Activated naive CD8-positive, alpha-beta T cell treated with anti-CD3 and anti-CD28 coated beads for 36 hours (primary cell): Measurements from ENCODE around the gene PMEPA1. TPM values are rescaled to one million over a fixed set of nuclear protein-coding genes. Genes with fewer than 3 reads are reported as not detected.

Experiments used
- DNase-seq: peaks from one replicate; pipeline ENCODE4 v3.0.0; 2021
- H3K27ac Mint-ChIP-seq: one replicate; pipeline ENCODE4 v1.8.0; 2022; ENCODE audit warnings: mild to moderate bottlenecking, moderate library complexity, mixed read lengths
- H3K27me3 Mint-ChIP-seq: one replicate; pipeline ENCODE4 v1.8.0; 2022; ENCODE audit warnings: mild to moderate bottlenecking, mixed read lengths
- H3K36me3 Mint-ChIP-seq: one replicate; pipeline ENCODE4 v1.8.0; 2021; ENCODE audit warnings: mild to moderate bottlenecking, mixed read lengths
- H3K4me1 Mint-ChIP-seq: one replicate; pipeline ENCODE4 v1.8.0; 2021; ENCODE audit warnings: mixed read lengths
- H3K4me3 Mint-ChIP-seq: one replicate; pipeline ENCODE4 v1.8.0; 2022; ENCODE audit warnings: mild to moderate bottlenecking, moderate library complexity, mixed read lengths
- H3K9me3 Mint-ChIP-seq: one replicate; pipeline ENCODE4 v1.8.0; 2022; ENCODE audit warnings: mixed read lengths
- total RNA-seq, 2 experiments: library from RNA; stranded (reverse); gene quantifications; one replicate each; pipeline ENCODE4 v1.2.3, GENCODE V29; 2021

Gene PMEPA1
- total RNA-seq, 2 experiments from 2014 or later = 1.0 to 1.7 TPM

DNA sequence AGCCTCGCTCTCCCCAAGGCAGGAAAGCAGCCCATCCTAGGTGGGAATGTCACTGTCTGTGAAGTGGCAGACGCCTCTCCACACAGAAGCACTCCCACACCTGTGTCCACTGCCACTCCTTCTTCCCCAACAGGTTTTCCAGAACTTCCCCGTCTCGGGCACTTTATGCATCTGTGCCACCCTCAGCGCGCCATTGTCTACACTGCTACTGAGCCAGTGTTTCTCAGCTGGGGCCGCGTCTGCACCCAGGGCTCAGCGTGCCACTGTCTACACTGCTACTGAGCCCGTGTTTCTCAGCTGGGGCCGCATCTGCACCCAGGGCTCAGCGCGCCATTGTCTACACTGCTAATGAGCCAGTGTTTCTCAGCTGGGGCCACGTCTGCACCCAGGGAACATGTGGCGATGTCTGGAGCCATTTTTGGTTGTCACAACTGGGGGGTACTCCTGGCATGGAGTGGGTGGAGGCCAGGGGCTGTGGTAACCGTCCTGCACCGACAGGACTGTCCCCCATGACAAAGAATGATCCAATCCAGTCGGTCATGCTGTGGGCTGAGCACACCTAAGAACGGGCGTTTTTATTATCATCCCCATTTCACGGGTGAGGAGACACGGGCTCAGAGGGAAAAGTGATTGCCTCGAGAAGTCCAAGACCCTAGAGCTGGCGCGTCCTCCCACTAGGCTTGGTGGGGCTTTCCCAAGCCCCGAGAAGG, 47.9 kb downstream of the PMEPA1 start:
- no peaks in the 10 kb centered on the region for H3K9me3 Mint-ChIP-seq
- no peak overlapping the region for H3K27ac Mint-ChIP-seq
- no peak overlapping the region for H3K4me3 Mint-ChIP-seq
- H3K36me3 Mint-ChIP-seq = no peaks in the 10 kb centered on the region
- no peaks in the 10 kb centered on the region for H3K27me3 Mint-ChIP-seq
- no peak for DNase-seq
- peaks cover 23% of the 10 kb centered on the region for H3K4me1 Mint-ChIP-seq

DNA sequence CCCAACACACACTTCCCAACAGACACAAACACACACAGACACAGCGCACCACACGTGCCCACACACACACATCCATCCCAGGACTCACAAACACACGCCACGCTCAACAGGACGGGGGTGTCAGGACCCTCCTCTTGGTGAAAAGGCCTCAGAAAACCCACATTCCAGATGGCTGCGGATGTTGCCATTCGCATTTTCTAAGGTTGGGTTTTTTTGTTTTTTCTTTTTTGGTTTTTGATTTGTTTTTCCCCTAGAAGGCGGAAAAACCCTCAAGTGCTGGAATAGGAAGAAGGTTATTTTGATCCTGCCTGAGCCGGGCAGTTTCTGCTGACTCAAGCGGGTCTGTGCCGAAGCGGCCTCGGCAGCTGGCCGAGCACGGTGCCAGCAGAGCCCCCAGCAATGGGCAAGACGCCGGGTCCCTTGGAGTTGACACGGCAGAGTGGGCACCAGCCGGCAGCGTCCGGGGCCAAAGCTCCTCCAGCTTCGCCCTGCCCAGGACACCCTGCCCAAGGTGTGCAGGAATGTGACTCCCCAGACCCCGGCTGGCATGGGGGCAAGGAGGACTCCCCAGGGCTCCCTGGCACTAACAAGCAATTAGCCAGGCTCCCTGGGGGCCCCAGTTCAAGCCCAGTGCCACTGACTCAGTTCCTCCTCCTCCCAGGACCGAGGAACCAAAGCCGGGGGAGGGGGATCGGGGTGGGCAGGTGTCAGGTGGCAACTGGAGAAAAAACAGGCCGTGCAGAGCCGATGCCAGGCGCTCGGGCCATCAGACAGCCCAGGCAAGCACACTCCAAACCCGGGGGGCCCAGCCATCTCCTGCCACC, 48.7 kb downstream of the PMEPA1 start:
- no peaks in the 10 kb centered on the region for H3K27me3 Mint-ChIP-seq
- no peak overlapping the region for H3K4me3 Mint-ChIP-seq
- no peak for DNase-seq
- H3K4me1 Mint-ChIP-seq = peaks cover 23% of the 10 kb centered on the region
- H3K36me3 Mint-ChIP-seq = no peaks in the 10 kb centered on the region
- H3K9me3 Mint-ChIP-seq = no peaks in the 10 kb centered on the region
- H3K27ac Mint-ChIP-seq = no peak overlapping the region

DNA sequence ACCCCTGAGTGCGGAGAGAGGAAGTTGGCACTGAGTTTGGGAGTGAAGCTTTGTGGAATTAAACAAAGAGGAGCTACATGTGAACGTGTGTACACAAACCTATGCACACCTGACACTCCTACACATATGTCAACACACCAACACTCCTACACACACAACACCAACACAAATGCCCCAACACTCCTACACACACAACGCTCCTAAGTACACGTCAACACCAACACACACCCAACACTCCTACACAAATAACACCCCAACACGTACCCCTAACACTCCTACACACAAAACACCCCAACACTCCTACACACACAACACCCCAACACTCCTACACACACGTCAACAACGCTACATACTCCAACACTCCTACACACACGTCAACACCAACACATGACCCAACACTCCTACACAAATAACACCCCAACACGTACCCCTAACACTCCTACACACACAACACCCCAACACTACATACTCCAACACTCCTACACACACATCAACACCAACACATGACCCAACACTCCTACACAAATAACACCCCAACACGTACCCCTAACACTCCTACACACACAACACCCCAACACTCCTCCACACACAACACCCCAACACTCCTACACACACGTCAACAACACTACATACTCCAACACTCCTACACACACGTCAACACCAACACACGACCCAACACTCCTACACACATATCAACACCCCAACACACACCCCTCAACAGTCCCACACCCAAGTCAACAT, 49.5 kb downstream of the PMEPA1 start:
- Mint-ChIP-seq H3K36me3 (no peaks in the 10 kb centered on the region), H3K27ac (no peak overlapping the region), H3K27me3 (no peaks in the 10 kb centered on the region), H3K4me1 (peaks cover 23% of the 10 kb centered on the region), H3K4me3 (no peak overlapping the region), H3K9me3 (no peaks in the 10 kb centered on the region)
- DNase-seq = no peak

DNA sequence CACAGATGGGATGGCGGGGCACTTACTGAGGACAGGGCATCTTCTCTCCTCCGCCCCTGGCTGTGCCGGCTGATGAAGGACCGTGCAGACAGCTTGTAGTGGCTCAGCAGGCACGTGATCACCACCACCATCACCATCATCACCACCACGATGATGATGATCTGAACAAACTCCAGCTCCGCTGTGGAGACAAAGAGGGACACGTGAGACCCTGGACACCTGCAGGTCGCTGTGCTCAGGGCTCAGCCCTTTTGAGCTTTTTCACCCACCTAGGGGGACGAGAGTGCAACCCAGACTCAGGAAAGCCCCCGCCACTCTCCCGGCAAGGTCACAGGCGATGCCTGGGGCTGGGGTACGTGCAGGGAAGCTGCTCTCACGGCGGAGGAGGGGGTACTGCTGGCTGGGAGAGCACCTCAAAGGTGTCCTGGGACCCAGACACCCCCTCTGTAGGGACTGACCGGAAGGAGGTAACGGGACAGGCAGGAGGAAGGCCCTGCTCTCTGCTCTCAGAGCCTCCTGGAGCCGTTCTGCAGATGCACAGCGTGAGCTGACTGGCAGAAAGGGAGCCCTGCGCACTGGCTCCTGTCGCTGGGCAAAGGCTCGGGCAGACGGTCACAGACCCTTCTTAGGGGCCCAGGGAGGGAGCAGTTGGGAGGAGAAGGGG, 50.2 kb downstream of the PMEPA1 start:
- DNase-seq = no peak
- H3K27me3 Mint-ChIP-seq = no peaks in the 10 kb centered on the region
- H3K36me3 Mint-ChIP-seq = no peaks in the 10 kb centered on the region
- H3K9me3 Mint-ChIP-seq = no peaks in the 10 kb centered on the region
- H3K4me1 Mint-ChIP-seq = peaks cover 23% of the 10 kb centered on the region
- H3K27ac Mint-ChIP-seq = no peak overlapping the region
- H3K4me3 Mint-ChIP-seq = no peak overlapping the region

DNA sequence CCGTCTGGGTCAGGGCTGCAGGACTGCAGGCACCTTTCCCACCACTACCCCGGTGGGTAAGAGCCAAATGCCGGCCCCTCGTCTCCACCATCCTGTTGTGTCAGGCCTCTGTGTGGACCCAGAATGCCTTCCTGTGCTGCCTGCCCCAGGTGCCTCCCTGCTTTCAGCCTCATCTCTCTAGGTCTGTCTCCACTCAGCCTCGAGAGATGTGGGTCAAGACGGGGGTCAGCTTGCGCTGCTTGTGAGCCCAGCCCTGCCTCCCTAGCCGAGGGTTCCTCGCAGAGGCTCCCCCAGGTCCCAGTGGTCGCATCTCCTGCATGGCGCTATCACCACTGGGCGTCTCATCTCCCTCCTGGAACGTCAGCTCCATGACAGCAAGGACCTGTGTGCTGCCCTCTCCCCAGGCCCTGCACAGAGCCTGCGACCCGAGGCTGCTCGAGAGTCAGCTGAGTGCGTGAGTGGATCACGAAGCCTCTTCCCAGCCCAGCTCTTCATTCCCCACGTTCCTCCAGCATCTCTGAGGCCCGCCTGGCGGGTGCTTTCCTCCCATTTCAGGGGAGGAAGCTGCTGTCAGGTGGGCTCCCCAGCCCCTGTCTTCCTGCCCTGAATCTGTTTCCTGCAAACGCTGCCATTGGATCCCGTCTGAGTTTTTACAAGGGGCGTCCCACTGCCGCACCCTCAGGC, 50.8 kb downstream of the PMEPA1 start:
- H3K27ac Mint-ChIP-seq = no peak overlapping the region
- no peak overlapping the region for H3K4me3 Mint-ChIP-seq
- H3K27me3 Mint-ChIP-seq = no peaks in the 10 kb centered on the region
- H3K36me3 Mint-ChIP-seq = no peaks in the 10 kb centered on the region
- DNase-seq = no peak
- no peaks in the 10 kb centered on the region for H3K9me3 Mint-ChIP-seq
- H3K4me1 Mint-ChIP-seq = peaks cover 26% of the 10 kb centered on the region

DNA sequence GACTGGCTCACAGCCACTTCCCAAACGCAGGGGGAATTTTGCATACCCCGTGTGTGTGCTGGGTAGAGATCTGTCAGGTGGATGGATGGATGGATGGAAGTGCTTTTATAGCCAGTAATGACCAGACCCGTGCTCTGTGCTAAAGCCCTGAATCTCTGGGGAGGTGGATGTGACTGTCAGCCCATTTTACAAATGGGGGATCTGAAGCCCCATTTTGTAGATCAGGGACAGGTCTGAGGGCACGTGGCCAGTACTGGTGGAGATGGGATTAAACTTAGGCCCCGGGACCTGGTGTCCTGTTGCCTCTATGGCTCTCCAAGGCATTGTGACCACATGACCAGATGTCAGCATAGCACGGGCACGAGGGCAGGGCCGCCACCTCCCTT, 51.4 kb downstream of the PMEPA1 start:
- H3K36me3 Mint-ChIP-seq = no peaks in the 10 kb centered on the region
- H3K4me3 Mint-ChIP-seq = peak overlapping the region; percentile 61
- peaks cover 26% of the 10 kb centered on the region for H3K4me1 Mint-ChIP-seq
- no peak for DNase-seq
- H3K27ac Mint-ChIP-seq = peak overlapping the region; percentile 88
- no peaks in the 10 kb centered on the region for H3K9me3 Mint-ChIP-seq
- H3K27me3 Mint-ChIP-seq = no peaks in the 10 kb centered on the region

- H3K9me3 Mint-ChIP-seq = no peaks in the 10 kb centered on the region
- H3K27ac Mint-ChIP-seq = peak overlapping the region; percentile 88
- peaks cover 26% of the 10 kb centered on the region for H3K4me1 Mint-ChIP-seq
- DNase-seq = peak; percentile 51
- no peaks in the 10 kb centered on the region for H3K36me3 Mint-ChIP-seq
- peak overlapping the region; percentile 61 for H3K4me3 Mint-ChIP-seq
- no peaks in the 10 kb centered on the region for H3K27me3 Mint-ChIP-seq
Measured at GRCh38 chr20:57657535-57658446, 52.0 kb downstream of the PMEPA1 start.

GRCh38 chr20:57656821-57657534, 52.8 kb downstream of the PMEPA1 start:
- Mint-ChIP-seq H3K36me3 (no peaks in the 10 kb centered on the region), H3K27me3 (no peaks in the 10 kb centered on the region), H3K9me3 (no peaks in the 10 kb centered on the region), H3K4me3 (no peak overlapping the region), H3K27ac (no peak overlapping the region), H3K4me1 (peaks cover 26% of the 10 kb centered on the region)
- no peak for DNase-seq

- H3K4me3 Mint-ChIP-seq = no peak overlapping the region
- no peak for DNase-seq
Measured at GRCh38 chr20:57656252-57656820, 53.5 kb downstream of the PMEPA1 start.

DNA sequence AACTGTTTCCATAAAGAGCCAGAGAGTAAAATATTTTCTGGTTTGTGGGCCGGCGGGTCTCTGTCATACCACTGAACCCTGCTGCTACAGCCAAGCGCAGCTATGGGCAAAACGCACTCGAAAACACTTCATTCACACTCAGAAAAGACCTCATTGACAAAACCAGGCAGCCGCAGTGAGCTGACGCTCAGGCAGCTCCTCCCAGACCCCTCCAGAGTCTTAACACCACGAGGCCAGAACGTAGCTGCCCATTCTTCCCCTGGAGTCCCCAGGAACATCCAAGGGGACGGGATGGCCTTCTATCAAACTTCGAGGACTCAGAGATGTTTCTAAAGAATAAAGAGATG, 54.0 kb downstream of the PMEPA1 start:
- no peak overlapping the region for H3K4me3 Mint-ChIP-seq
- H3K27me3 Mint-ChIP-seq = no peaks in the 10 kb centered on the region
- no peak overlapping the region for H3K27ac Mint-ChIP-seq
- no peak for DNase-seq
- H3K4me1 Mint-ChIP-seq = peaks cover 26% of the 10 kb centered on the region
- H3K9me3 Mint-ChIP-seq = no peaks in the 10 kb centered on the region
- no peaks in the 10 kb centered on the region for H3K36me3 Mint-ChIP-seq

More at GRCh38 chr20:57656252-57656820, 53.5 kb downstream of the PMEPA1 start:
- H3K9me3 Mint-ChIP-seq = no peaks in the 10 kb centered on the region
- H3K4me1 Mint-ChIP-seq = peaks cover 26% of the 10 kb centered on the region
- no peaks in the 10 kb centered on the region for H3K27me3 Mint-ChIP-seq
- no peaks in the 10 kb centered on the region for H3K36me3 Mint-ChIP-seq
- no peak overlapping the region for H3K27ac Mint-ChIP-seq

DNA sequence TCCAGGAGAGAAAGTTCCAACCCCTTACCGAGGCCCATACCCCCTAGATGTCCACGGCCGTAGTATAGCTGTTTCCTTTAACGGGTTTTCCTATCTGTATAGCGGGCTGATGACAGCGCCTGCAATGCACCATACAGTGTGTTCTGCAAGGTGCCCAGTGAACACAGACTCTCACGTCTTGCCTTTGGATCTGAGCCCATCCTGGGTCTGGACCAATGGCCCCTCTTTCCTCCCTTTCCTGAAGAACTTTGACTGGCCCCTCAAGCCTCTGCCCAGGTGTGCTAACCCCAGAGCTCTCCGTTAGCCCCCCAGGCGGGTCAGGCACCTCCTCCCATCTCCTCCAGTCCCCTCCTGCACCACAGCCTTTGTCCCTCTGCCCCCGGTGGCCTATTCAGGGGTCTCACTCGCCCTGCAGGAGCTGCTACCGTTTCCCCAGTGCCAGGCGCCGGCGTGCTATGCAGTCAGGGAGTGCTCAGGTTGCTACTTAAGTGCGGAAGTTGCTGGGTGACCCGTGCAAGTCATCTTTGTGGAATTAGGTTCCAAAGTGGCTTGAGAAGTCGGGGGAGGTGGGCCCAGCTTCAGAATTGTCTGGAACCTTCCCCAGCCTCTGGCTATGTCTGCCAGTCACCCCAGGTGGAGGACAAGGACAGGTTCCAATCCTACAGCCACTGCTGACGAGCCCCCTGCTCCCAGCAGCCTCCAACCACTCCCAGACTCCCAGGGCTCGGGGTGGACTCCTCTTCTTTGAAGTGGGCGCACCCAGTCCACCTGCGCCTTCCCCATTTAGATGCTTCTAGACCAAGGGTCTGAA, 54.6 kb downstream of the PMEPA1 start:
- Mint-ChIP-seq H3K4me3 (no peak overlapping the region), H3K27ac (no peak overlapping the region), H3K27me3 (no peaks in the 10 kb centered on the region), H3K4me1 (peaks cover 26% of the 10 kb centered on the region), H3K9me3 (no peaks in the 10 kb centered on the region), H3K36me3 (no peaks in the 10 kb centered on the region)
- no peak for DNase-seq

DNA sequence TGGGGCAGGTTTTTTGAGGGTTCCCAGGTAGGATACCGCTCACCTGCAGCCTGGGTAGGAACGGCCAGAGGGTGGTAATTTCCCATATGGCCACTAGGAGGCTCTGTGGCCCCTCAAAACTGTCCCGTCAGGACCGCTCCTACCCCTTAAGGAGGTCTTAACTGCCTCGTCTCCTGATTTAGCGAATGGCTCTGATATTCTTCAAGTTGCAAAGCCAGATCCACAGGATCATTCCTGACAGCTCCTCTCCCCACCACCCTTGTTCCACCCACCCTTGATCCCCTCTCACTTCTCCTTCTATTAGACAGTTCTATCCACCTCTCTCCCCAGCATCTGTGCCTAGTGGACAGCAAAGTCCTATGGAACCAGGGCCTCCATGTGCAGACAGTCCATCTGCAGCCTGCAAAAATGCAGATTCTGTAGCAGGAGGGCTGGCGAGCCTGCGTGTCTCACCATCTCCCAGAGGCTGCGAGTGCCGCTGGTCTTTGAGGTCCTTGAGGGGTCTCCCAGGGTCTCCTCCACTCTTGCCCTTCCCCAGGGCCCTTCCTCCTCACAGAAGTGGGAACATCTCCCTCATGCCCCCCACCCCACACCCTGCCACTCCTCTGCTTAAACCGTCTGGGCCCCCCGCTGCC, 55.3 kb downstream of the PMEPA1 start:
- Mint-ChIP-seq H3K27ac (no peak overlapping the region), H3K4me1 (peaks cover 24% of the 10 kb centered on the region), H3K9me3 (no peaks in the 10 kb centered on the region), H3K36me3 (no peaks in the 10 kb centered on the region), H3K27me3 (no peaks in the 10 kb centered on the region), H3K4me3 (no peak overlapping the region)
- peak; percentile 60 for DNase-seq
